Activated CD4-positive, alpha-beta T cell treated with anti-CD3 and anti-CD28 coated beads for 24 hours (primary cell): ENCODE data around the gene EXOC6B.
"Not testable (repeated sequence)": the region's sequence is repeated elsewhere in the genome, so short reads cannot be mapped to it uniquely, and the experiment has no call there.

Source experiments
- DNase-seq, 2 donors: peaks; one replicate each; pipeline ENCODE4 v3.0.0-alpha.2; 2020; ENCODE audit warnings: low read depth in 2 of 2

EXOC6B gene

GRCh38 chr2:72681016-72681995 lies 144.5 kb downstream of the EXOC6B start:
- no peak for DNase-seq

- no peak for DNase-seq
These were observed 147.8 kb downstream of the EXOC6B start for GRCh38 chr2:72678024-72678423.

GRCh38 chr2:72676341-72677025 lies 149.3 kb downstream of the EXOC6B start:
- no peak for DNase-seq

GRCh38 chr2:72674982-72675915 lies 150.6 kb downstream of the EXOC6B start:
- no peak for DNase-seq

GRCh38 chr2:72673279-72673678 lies 152.6 kb downstream of the EXOC6B start:
- DNase-seq = no peak

GRCh38 chr2:72669121-72669520 lies 156.7 kb downstream of the EXOC6B start:
- no peak for DNase-seq

- no peak for DNase-seq
These were observed 157.2 kb downstream of the EXOC6B start for GRCh38 chr2:72668647-72669046.

GRCh38 chr2:72665448-72665847 lies 160.4 kb downstream of the EXOC6B start:
- DNase-seq = no peak

GRCh38 chr2:72661985-72662384 lies 163.8 kb downstream of the EXOC6B start:
- DNase-seq = no peak

- no peak for DNase-seq
These were observed 176.0 kb downstream of the EXOC6B start for GRCh38 chr2:72649810-72650209.

GRCh38 chr2:72641221-72641620 lies 184.6 kb downstream of the EXOC6B start:
- DNase-seq = not testable (repeated sequence)

GRCh38 chr2:72638600-72639211 lies 187.1 kb downstream of the EXOC6B start:
- no peak for DNase-seq

- DNase-seq = no peak
These were observed 189.6 kb downstream of the EXOC6B start for GRCh38 chr2:72636210-72636609.

GRCh38 chr2:72630767-72631166 lies 195.1 kb downstream of the EXOC6B start:
- no peak for DNase-seq

GRCh38 chr2:72629062-72629461 lies 196.8 kb downstream of the EXOC6B start:
- DNase-seq = no peak

GRCh38 chr2:72627083-72627482 lies 198.8 kb downstream of the EXOC6B start:
- DNase-seq = no peak

GRCh38 chr2:72625366-72625765 lies 200.5 kb downstream of the EXOC6B start:
- DNase-seq = no peak

GRCh38 chr2:72623481-72623880 lies 202.4 kb downstream of the EXOC6B start:
- DNase-seq = no peak

GRCh38 chr2:72619626-72620025 lies 206.2 kb downstream of the EXOC6B start:
- DNase-seq = no peak

GRCh38 chr2:72613931-72614330 lies 211.9 kb downstream of the EXOC6B start:
- no peak for DNase-seq

- no peak for DNase-seq
These were observed 213.1 kb downstream of the EXOC6B start for GRCh38 chr2:72612614-72613160.
